GM12873 (cell line): Measurements from ENCODE around the gene LGR4.

ENCODE experiments used
- CTCF ChIP-seq: IDR thresholded peaks from 2 replicates; pipeline ENCODE4 v1.5.1; 2012; ENCODE audit warnings: low read depth, mild to moderate bottlenecking, moderate library complexity, low read length, control low read depth; ENCODE audit not compliant: insufficient read depth; ENCODE audit errors: missing control alignments

The LGR4 gene

GRCh38 chr11:27370374-27370773 lies 102.2 kb downstream of the LGR4 start:
- TF ChIP-seq CTCF: no peak

- no peak for TF ChIP-seq CTCF
Measured at GRCh38 chr11:27367881-27368280, 104.7 kb downstream of the LGR4 start.

GRCh38 chr11:27363576-27364117 lies 108.9 kb downstream of the LGR4 start:
- no peak for TF ChIP-seq CTCF

GRCh38 chr11:27362749-27363575 lies 109.6 kb downstream of the LGR4 start, which contains the start of gene CCDC34:
Gene CCDC34 (minus strand): TSS chr11:27363215. CDS start chr11:27363194, 21 bp downstream.
- no peak for TF ChIP-seq CTCF

- no peak for TF ChIP-seq CTCF
Measured at GRCh38 chr11:27361649-27362431, 110.8 kb downstream of the LGR4 start.

GRCh38 chr11:27358296-27358695 lies 114.3 kb downstream of the LGR4 start:
- no peak for TF ChIP-seq CTCF

- no peak for TF ChIP-seq CTCF
Measured at GRCh38 chr11:27357250-27357649, 115.3 kb downstream of the LGR4 start.
